ENCODE measurements around the gene MAPK8. TPM values are rescaled to one million over a fixed set of nuclear protein-coding genes. Genes with fewer than 3 reads are reported as not detected.

MAPK8 gene
- polyA plus RNA-seq, 1 experiment: 31.2 TPM

GRCh38 chr10:48381971-48382370 lies 75.5 kb downstream of the MAPK8 start:
- no peak for TF ChIP-seq CTCF (IDR thresholded peaks at IDR 0.05; ENCODE audit: insufficient read depth, low read depth, low read length)
- ChIA-PET CTCF (interaction anchor here (0.6 to 1.8 kb wide), 6 partner anchors 12 to 276 kb away, joined by 3 to 7 read pairs (median 4); no protein-coding TSS in a partner anchor), POLR2A (interaction anchor here (0.6 kb wide), 1 partner anchor 35 kb away, joined by 3 read pairs; no protein-coding TSS in a partner anchor)
- Histone ChIP-seq H3K36me3 (ENCODE audit: control insufficient read depth, insufficient read depth, low read length) (no peaks in the 10 kb centered on the region), H3K4me3 (ENCODE audit: low read depth, low read length) (no peak overlapping the region), H3K27me3 (ENCODE audit: control insufficient read depth, insufficient read depth, low read length) (no peaks in the 10 kb centered on the region)
- no peak for DNase-seq (ENCODE audit: low read depth)

GRCh38 chr10:48382982-48383381 lies 76.5 kb downstream of the MAPK8 start:
- POLR2A ChIA-PET: no interaction called here
- no peak for TF ChIP-seq CTCF (IDR thresholded peaks at IDR 0.05; ENCODE audit: insufficient read depth, low read depth, low read length)
- DNase-seq (ENCODE audit: low read depth): no peak
- CTCF ChIA-PET: interaction anchor here (0.9 to 2.5 kb wide), 9 partner anchors 11 to 275 kb away, joined by 3 to 13 read pairs (median 4); no protein-coding TSS in a partner anchor
- no peaks in the 10 kb centered on the region for H3K36me3 ChIP-seq (ENCODE audit: control insufficient read depth, insufficient read depth, low read length)
- no peak overlapping the region for H3K4me3 ChIP-seq (ENCODE audit: low read depth, low read length)
- no peaks in the 10 kb centered on the region for H3K27me3 ChIP-seq (ENCODE audit: control insufficient read depth, insufficient read depth, low read length)

GRCh38 chr10:48383393-48383792 lies 76.9 kb downstream of the MAPK8 start:
- Histone ChIP-seq H3K27me3 (ENCODE audit: control insufficient read depth, insufficient read depth, low read length) (no peaks in the 10 kb centered on the region), H3K4me3 (ENCODE audit: low read depth, low read length) (no peak overlapping the region), H3K36me3 (ENCODE audit: control insufficient read depth, insufficient read depth, low read length) (no peaks in the 10 kb centered on the region)
- no peak for DNase-seq (ENCODE audit: low read depth)
- ChIA-PET POLR2A (no interaction called here), CTCF (interaction anchor here (0.9 to 2.5 kb wide), 8 partner anchors 11 to 168 kb away, joined by 3 to 13 read pairs (median 4); no protein-coding TSS in a partner anchor)
- no peak for TF ChIP-seq CTCF (IDR thresholded peaks at IDR 0.05; ENCODE audit: insufficient read depth, low read depth, low read length)

GRCh38 chr10:48384699-48384982 lies 78.2 kb downstream of the MAPK8 start:
- Histone ChIP-seq H3K27me3 (ENCODE audit: control insufficient read depth, insufficient read depth, low read length) (no peaks in the 10 kb centered on the region), H3K4me3 (ENCODE audit: low read depth, low read length) (no peak overlapping the region), H3K36me3 (ENCODE audit: control insufficient read depth, insufficient read depth, low read length) (no peaks in the 10 kb centered on the region)
- POLR2A ChIA-PET: no interaction called here
- DNase-seq (ENCODE audit: low read depth): no peak
- no peak for TF ChIP-seq CTCF (IDR thresholded peaks at IDR 0.05; ENCODE audit: insufficient read depth, low read depth, low read length)
- CTCF ChIA-PET: interaction anchor here (1.0 to 2.5 kb wide), 3 partner anchors 15 to 272 kb away, joined by 5 to 13 read pairs (median 7); no protein-coding TSS in a partner anchor

- H3K36me3 ChIP-seq (ENCODE audit: control insufficient read depth, insufficient read depth, low read length): no peaks in the 10 kb centered on the region
- CTCF ChIA-PET: interaction anchor here (0.8 to 1.5 kb wide), 3 partner anchors 10 to 267 kb away, joined by 3 to 5 read pairs (median 4); no protein-coding TSS in a partner anchor
- no peak overlapping the region for H3K4me3 ChIP-seq (ENCODE audit: low read depth, low read length)
- POLR2A ChIA-PET: no interaction called here
- no peaks in the 10 kb centered on the region for H3K27me3 ChIP-seq (ENCODE audit: control insufficient read depth, insufficient read depth, low read length)
- no peak for DNase-seq (ENCODE audit: low read depth)
- no peak for TF ChIP-seq CTCF (IDR thresholded peaks at IDR 0.05; ENCODE audit: insufficient read depth, low read depth, low read length)
These were observed 82.8 kb downstream of the MAPK8 start for GRCh38 chr10:48389272-48389671.

All from BJ (cell line).